GM10266 (cell line): ENCODE results near the gene FBXL16.

Source experiments
- DNase-seq: peaks from one replicate; pipeline ENCODE4 v3.0.0; 2012; ENCODE audit errors: extremely low spot score
- TF ChIP-seq, protein P1 (sequence below): IDR thresholded peaks from 2 replicates; pipeline ENCODE4 v1.5.1; 2012; ENCODE audit warnings: mild to moderate bottlenecking, low read depth; ENCODE audit not compliant: control insufficient read depth, insufficient read depth; ENCODE audit errors: missing control alignments

The FBXL16 gene

DNA sequence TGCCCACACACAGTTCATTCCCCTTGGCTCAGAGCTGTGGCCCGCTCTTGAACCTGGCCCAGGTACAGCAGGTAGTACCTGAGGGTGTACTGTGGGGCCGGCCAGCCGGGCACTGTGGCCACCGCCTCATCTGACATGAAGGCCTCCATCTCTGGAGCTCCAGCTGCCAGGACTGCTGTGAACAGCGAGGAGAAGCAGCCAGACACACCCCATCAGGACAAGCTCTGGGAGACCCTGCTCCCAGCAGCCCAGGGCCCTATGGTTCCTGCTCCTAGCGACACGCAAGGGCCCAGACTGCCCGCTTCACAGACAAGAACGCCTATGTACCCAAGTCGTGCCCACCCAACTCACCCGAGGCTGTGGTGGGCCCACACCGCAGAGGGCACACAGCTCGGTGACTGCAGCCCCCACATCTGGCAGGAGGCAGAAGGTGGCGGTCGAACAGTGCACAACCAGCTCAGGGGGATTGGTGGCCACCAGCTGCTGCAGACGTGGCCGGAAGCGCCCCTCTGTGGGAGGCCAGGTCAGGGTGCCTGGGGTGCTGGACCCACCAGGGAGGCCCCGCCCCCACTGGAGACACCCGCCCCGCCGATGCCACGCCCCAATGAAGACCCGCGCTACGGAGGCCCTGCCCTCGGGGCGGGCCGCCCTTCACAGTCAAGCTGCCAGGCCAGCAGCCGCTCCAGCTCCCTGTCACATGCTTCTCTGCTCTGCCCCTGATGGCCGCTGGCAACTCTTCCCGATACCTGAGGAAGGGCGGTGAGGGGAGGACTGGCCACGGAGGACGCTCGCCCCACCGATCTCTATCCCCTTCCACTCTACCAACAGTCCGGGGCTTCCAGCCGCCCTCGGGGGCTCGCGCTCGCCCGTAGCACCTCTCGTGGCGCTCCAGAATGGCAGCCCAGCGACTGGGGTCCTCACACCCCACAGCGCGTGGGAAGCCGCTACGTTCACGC is 26.5 kb downstream of the FBXL16 start:
- DNase-seq: peak; percentile 73

DNA sequence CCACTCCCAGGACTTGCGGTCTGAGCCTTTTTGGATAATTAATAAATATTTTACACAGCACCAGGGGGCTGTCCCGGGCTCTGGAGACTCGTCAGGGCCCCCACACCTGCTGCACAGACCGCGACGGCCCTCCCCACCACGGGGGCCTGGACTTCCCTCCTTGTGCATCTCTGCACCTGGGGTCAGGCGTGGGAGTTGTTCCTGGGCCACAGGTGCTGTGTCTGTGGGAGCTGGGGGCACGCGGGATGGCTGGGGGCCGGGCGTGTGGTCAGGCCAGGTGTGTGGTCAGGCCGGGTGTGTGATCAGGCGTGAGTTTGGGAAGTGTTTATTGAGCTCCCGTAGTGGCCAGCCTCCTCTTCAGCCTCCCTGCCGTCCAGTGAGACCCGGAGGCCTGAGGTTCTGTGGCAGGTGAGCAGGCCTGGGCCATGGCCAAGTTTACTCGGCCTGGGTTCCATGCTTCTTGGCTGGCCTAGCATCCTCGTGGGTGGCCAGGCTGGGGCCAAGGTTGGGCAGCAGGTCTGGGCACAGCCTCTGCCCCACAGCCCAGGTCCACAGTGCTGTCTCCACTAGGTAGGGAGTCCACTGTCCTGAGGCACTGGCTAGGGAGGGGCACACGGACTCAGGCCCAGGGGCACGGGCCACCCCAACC is 27.3 kb downstream of the FBXL16 start:
- TF ChIP-seq, protein P1, sequence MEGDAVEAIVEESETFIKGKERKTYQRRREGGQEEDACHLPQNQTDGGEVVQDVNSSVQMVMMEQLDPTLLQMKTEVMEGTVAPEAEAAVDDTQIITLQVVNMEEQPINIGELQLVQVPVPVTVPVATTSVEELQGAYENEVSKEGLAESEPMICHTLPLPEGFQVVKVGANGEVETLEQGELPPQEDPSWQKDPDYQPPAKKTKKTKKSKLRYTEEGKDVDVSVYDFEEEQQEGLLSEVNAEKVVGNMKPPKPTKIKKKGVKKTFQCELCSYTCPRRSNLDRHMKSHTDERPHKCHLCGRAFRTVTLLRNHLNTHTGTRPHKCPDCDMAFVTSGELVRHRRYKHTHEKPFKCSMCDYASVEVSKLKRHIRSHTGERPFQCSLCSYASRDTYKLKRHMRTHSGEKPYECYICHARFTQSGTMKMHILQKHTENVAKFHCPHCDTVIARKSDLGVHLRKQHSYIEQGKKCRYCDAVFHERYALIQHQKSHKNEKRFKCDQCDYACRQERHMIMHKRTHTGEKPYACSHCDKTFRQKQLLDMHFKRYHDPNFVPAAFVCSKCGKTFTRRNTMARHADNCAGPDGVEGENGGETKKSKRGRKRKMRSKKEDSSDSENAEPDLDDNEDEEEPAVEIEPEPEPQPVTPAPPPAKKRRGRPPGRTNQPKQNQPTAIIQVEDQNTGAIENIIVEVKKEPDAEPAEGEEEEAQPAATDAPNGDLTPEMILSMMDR: no peak
- DNase-seq: no peak

More for the DNA sequence above, 26.5 kb downstream of the FBXL16 start:
- TF ChIP-seq, protein P1: no peak

DNA sequence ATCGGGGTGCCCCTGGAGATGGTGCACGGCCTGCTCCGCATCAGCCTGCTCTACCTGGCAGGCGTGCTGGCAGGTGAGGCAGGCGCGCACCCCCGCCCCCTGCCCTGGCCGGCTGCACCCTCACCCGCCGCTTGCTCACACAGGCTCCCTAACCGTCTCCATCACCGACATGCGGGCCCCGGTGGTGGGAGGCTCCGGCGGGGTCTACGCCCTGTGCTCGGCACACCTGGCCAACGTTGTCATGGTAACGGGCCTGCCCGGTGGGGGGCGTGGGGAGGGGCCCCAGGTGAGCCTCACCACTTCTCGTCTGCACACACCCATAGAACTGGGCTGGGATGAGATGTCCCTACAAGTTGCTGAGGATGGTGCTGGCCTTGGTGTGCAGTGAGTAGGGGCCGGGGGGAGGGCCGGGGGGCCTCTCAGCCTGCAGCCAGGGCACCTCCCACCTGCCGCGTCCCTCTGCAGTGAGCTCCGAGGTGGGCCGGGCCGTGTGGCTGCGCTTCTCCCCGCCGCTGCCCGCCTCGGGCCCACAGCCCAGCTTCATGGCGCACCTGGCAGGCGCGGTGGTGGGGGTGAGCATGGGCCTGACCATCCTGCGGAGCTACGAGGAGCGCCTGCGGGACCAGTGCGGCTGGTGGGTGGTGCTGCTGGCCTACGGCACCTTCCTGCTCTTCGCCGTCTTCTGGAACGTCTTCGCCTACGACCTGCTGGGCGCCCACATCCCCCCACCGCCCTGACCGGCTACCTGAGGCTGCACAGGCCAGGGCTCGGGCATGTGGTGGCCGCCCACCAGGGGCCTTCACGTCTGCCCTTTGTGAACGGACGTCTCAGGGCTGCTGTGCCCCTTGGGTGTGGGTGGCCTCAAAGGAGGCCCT is 28.0 kb downstream of the FBXL16 start:
- no peak for DNase-seq
- TF ChIP-seq, protein P1: no peak

DNA sequence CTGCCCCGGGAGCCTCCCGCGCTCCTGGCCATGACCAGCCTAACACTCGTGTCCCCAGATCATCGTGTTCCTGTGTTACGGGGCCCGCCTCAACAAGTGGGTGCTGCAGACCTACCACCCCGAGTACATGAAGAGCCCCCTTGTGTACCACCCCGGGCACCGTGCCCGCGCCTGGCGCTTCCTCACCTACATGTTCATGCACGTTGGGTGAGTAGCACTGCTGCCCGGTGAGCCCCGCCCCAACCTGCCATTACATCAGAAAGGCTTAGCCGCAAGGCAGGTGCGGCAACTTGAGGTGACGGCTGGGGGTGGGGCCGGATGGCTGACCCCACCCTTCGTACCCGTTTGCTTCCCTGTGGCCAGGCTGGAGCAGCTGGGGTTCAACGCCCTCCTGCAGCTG is 28.7 kb downstream of the FBXL16 start:
- TF ChIP-seq, protein P1: no peak
- no peak for DNase-seq

DNA sequence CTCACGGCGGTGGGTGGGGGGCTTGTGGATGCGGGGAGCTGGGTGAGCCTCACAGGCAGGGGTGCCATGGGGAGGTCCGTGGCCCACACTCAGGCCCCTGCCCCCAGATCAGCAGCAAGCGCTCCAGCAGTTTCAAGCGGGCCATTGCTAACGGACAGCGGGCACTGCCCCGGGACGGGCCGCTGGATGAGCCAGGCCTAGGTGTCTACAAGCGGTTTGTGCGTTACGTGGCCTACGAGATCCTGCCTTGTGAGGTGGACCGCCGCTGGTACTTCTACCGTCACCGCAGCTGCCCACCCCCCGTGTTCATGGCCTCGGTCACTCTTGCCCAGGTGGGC is 29.1 kb downstream of the FBXL16 start:
- no peak for DNase-seq
- TF ChIP-seq, protein P1: no peak

DNA sequence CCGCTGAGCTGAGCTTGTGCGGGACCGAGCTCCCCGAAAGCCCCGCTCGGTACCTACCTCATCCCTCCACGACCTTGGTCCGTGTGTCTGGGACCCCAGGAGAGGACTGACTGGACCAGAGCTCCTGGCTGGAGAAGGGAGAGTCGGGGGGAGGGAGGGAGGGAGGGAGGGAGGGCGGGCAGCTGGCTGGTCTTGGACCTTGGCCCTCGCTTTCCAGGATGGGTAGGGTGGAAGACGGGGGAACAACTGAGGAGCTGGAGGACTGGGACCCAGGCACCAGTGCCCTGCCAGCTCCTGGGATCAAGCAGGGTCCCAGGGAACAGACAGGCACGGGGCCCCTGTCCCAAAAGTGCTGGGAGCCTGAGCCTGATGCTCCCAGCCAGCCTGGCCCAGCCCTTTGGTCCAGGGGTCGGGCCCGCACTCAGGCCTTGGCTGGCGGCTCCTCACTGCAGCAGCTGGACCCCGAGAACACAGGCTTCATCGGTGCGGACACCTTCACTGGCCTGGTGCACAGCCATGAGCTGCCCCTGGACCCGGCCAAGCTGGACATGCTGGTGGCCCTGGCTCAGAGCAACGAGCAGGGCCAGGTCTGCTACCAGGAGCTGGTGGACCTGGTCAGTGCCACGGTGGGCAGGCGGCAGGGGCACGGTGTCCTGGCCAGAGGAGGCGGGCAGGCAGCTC is 29.6 kb downstream of the FBXL16 start:
- TF ChIP-seq, protein P1: no peak
- DNase-seq: no peak
